ENCODE data around the gene MTCL1. TPM values are rescaled to one million over a fixed set of nuclear protein-coding genes. Genes with fewer than 3 reads are reported as not detected.

Gene MTCL1
- polyA plus RNA-seq, 3 donors: not detected

DNA sequence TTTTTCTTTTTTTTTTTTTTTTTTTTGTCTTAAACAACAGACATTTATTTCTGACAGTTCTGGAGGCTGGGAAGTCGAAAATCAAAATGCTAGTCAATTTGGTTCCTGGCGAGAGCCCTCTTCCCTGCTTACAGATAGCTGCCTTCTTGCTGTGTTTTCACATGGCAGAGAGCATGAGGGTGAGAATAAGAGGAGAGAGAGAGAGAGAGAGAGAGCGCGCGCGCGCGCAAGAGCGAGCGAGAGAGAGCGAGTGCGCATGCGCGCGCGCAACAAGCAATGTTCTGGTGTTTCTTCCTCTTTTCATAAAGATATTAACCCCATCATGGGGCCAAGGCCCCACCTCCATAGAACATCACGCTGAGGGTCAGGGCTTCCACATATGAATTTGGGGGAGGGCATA, 20.9 kb downstream of the MTCL1 start:
- Mint-ChIP-seq H3K27ac (no peak overlapping the region), H3K4me1 (peaks cover 4% of the 10 kb centered on the region), H3K27me3 (ENCODE audit: low read depth in 3 of 3) (peaks cover 6 to 19% (median 16%) of the 10 kb centered on the region in 3 donors), H3K4me3 (no peak overlapping the region), H3K36me3 (no peaks in the 10 kb centered on the region), H3K9me3 (peaks cover 0 to 3% (median 2%) of the 10 kb centered on the region in 7 donors)
- H2AFZ ChIP-seq (ENCODE audit: insufficient read depth, low read depth, low read length, poor library complexity, severe bottlenecking): no peak overlapping the region
- no peak overlapping the region for H3K4me2 ChIP-seq (replicated peaks; ENCODE audit: extremely low read depth, low read length, poor library complexity, severe bottlenecking)
- WGBS (ENCODE audit: insufficient coverage): no CpG with 5 or more reads among the region's 17 CpGs
- H3K36me3 ChIP-seq (replicated peaks in 1 of 2; ENCODE audit: control insufficient read depth in 1 of 2, insufficient read depth in 2 of 2, low read length in 2 of 2): no peaks in the 10 kb centered on the region
- no peaks in the 10 kb centered on the region for H3K79me2 ChIP-seq (ENCODE audit: insufficient read depth, low read length)
- DNase-seq: no peak
- H3K4me3 ChIP-seq (replicated peaks in 1 of 3; ENCODE audit: low read depth in 2 of 3, low read length in 3 of 3): no peak overlapping the region
- TF ChIP-seq, protein P1, sequence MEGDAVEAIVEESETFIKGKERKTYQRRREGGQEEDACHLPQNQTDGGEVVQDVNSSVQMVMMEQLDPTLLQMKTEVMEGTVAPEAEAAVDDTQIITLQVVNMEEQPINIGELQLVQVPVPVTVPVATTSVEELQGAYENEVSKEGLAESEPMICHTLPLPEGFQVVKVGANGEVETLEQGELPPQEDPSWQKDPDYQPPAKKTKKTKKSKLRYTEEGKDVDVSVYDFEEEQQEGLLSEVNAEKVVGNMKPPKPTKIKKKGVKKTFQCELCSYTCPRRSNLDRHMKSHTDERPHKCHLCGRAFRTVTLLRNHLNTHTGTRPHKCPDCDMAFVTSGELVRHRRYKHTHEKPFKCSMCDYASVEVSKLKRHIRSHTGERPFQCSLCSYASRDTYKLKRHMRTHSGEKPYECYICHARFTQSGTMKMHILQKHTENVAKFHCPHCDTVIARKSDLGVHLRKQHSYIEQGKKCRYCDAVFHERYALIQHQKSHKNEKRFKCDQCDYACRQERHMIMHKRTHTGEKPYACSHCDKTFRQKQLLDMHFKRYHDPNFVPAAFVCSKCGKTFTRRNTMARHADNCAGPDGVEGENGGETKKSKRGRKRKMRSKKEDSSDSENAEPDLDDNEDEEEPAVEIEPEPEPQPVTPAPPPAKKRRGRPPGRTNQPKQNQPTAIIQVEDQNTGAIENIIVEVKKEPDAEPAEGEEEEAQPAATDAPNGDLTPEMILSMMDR (IDR thresholded peaks at IDR 0.05): no peak
- H3K9me3 ChIP-seq (replicated peaks in 1 of 2; ENCODE audit: control insufficient read depth in 1 of 2, insufficient read depth in 1 of 2, low read length in 2 of 2): peaks cover 0 to 3% of the 10 kb centered on the region in 2 donors
- intact Hi-C loops (cut with micrococcal nuclease): no loop called here
- H3K27me3 ChIP-seq (ENCODE audit: control insufficient read depth in 2 of 2, insufficient read depth in 2 of 2, low read length in 2 of 2): no peaks in the 10 kb centered on the region
- no peaks in the 10 kb centered on the region for H4K20me1 ChIP-seq (ENCODE audit: insufficient read depth, low read length)
- no peaks in the 10 kb centered on the region for H3K4me1 ChIP-seq (ENCODE audit: control insufficient read depth in 1 of 2, insufficient read depth in 2 of 2, low read length in 2 of 2)
- H3K27ac ChIP-seq (ENCODE audit: low read depth in 1 of 2, low read length in 2 of 2): no peak overlapping the region
- no peak overlapping the region for H3K9ac ChIP-seq (ENCODE audit: insufficient read depth, low read length, poor library complexity, severe bottlenecking)

DNA sequence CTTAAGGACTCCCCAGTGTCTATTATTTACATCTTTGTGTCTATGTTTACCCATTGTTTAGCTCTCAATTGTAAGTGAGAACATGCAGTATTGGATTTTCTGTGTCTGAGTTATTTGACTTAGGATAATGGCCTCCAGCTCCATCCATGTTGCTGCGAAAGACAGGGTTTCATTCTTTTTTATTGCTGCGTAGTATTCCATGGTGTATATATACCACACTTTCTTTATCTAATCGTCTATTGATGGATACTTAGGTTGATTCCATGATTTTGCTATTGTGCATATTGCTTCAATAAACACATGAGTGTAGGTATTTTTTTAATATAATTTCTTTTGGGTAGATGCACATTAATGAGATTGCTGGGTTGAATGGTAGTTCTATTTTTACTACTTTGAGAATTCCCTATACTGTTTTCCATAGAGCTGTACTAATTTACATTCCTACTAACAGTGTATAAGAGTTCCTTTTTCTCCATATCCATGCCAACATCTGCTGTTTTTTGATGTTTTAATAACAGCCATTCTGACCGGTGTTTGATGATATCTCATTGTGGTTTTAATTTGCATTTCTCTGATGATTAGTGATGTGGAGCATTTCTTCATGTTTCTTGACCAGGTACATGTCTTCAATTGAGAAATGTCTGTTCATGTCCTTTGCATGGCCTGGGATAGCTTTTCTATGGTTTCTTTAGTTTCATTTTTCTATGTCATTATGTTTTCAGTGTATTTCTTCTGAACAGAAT, 21.8 kb downstream of the MTCL1 start:
- Histone ChIP-seq H3K79me2 (ENCODE audit: insufficient read depth, low read length) (no peaks in the 10 kb centered on the region), H3K9me3 (replicated peaks in 1 of 2; ENCODE audit: control insufficient read depth in 1 of 2, insufficient read depth in 1 of 2, low read length in 2 of 2) (peaks cover 0 to 3% of the 10 kb centered on the region in 2 donors), H3K4me3 (replicated peaks in 1 of 3; ENCODE audit: low read depth in 2 of 3, low read length in 3 of 3) (no peak overlapping the region), H3K4me1 (ENCODE audit: control insufficient read depth in 1 of 2, insufficient read depth in 2 of 2, low read length in 2 of 2) (no peaks in the 10 kb centered on the region), H3K9ac (ENCODE audit: insufficient read depth, low read length, poor library complexity, severe bottlenecking) (no peak overlapping the region), H3K36me3 (replicated peaks in 1 of 2; ENCODE audit: control insufficient read depth in 1 of 2, insufficient read depth in 2 of 2, low read length in 2 of 2) (no peaks in the 10 kb centered on the region), H4K20me1 (ENCODE audit: insufficient read depth, low read length) (no peaks in the 10 kb centered on the region), H3K27ac (ENCODE audit: low read depth in 1 of 2, low read length in 2 of 2) (no peak overlapping the region), H3K27me3 (ENCODE audit: control insufficient read depth in 2 of 2, insufficient read depth in 2 of 2, low read length in 2 of 2) (no peaks in the 10 kb centered on the region), H3K4me2 (replicated peaks; ENCODE audit: extremely low read depth, low read length, poor library complexity, severe bottlenecking) (no peak overlapping the region), H2AFZ (ENCODE audit: insufficient read depth, low read depth, low read length, poor library complexity, severe bottlenecking) (no peak overlapping the region)
- H3K4me3 Mint-ChIP-seq: no peak overlapping the region
- no peak for DNase-seq
- peaks cover 0 to 3% (median 2%) of the 10 kb centered on the region in 7 donors for H3K9me3 Mint-ChIP-seq
- peaks cover 4% of the 10 kb centered on the region for H3K4me1 Mint-ChIP-seq
- peak overlapping the region in 1 of 7 donors; percentile 67 for H3K27ac Mint-ChIP-seq
- WGBS (ENCODE audit: insufficient coverage): no CpG with 5 or more reads among the region's 4 CpGs
- intact Hi-C loops (cut with micrococcal nuclease): no loop called here
- no peaks in the 10 kb centered on the region for H3K36me3 Mint-ChIP-seq
- TF ChIP-seq, protein P1 (IDR thresholded peaks at IDR 0.05): no peak
- H3K27me3 Mint-ChIP-seq (ENCODE audit: low read depth in 3 of 3): peaks cover 4 to 17% (median 16%) of the 10 kb centered on the region in 3 donors
